Measurements from ENCODE around the gene MORN1.

Gene MORN1

DNA sequence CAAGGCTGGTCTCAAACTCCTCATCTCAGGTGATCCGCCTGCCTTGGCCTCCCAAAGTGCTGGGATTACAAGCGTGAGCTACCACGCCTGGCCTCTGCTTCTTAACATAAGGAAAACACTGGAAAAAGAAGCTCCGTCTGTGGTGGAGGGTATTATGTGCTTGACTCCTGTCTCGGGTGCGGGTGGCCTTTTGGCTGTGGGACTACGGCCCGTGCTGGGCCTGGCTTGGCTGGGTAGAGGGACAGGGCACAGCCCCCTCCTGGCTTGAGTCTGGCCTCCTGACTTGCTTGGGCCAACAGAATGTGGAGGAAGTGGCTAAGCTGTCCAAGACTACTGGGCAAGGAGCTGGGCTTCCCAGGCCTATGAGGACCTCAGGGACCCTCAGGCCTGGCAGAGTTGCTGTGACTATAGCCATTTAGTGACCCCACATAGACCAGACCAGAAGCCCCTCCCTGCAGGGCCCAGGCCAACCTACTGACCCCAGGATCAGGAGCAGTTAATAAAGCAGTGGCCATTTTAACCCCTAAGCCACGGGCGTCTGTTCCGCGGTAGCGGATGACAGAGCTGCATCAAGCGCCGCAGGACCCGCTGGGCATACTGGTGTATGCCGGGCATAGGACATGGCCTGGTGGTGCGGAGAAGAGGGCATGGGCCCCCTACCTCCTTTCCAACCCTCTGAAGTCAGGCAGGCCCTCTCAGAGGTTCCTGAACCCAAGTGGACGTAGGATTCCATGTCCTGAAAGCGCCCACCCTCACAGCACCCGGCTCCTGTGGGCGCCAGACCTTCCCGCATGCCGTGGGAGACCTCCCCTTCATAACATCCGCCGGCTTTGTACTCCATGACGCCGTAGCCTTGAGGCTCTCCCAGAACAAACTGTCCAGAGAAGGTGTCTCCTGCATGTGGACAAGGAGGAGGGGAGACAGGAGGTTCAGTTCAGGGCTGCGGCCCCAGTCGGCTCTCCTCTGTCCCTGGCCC, 4.4 kb downstream of the MORN1 start:
- no peak for DNase-seq (ENCODE audit: low read depth in 2 of 2)

DNA sequence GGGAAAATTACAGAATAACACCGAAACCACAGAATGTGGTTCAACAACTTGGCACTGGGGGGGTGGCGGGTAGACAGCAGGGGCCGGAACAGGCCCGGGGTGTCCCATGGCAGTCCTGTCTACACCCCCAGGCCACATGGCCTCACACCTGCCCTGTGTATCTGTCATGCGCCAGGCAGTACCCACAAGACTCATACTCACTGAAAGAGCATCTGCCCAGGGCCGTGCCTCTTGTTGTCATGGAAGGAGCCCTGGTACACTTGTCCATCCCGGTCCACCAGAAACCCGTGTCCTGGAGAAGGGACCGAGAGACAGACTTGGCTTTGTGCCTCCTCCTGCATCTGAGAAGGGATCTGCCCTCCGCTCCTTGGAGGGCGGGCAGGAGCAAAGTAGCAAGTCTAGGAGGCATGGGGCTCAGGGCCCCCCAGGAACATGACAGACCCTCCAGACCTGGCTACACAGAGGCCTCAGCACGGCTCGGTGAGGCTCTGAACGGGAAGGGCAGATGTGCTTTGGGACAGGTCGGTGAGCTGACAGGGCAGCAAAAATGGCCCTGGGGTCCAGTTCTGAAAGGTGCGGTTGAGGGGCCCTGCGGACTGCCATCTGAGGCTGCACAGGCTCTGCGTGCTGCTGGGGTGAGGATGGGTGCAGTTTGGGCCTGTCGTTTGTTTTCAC, 5.6 kb downstream of the MORN1 start:
- no peak for DNase-seq (ENCODE audit: low read depth in 2 of 2)

DNA sequence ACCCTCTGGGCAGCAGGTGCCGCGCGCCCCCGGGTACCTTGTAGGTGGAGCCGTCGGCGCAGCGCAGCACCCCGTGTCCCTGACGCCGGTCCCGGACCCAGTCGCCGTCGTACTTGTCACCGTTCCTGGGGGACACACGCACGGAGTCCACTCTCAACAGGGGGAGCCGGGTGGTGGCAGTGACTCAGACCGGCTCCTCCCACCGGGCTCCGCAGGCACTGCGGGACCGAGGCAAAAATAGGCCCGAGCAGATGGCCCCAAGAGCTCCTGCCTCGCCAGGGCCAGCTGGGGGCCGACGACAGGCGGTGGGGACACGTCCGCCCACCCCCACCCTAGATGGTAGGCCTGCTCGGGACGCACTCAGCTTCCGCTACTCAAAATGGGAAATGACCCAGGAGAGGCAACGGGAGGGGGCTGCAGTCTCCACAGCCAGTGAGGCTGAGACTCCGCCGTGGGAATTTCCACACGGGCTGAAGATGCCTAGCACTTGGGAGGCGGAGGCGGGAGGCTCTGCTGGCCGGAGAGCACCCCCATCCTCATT, 6.3 kb downstream of the MORN1 start:
- DNase-seq (ENCODE audit: low read depth in 2 of 2): no peak

DNA sequence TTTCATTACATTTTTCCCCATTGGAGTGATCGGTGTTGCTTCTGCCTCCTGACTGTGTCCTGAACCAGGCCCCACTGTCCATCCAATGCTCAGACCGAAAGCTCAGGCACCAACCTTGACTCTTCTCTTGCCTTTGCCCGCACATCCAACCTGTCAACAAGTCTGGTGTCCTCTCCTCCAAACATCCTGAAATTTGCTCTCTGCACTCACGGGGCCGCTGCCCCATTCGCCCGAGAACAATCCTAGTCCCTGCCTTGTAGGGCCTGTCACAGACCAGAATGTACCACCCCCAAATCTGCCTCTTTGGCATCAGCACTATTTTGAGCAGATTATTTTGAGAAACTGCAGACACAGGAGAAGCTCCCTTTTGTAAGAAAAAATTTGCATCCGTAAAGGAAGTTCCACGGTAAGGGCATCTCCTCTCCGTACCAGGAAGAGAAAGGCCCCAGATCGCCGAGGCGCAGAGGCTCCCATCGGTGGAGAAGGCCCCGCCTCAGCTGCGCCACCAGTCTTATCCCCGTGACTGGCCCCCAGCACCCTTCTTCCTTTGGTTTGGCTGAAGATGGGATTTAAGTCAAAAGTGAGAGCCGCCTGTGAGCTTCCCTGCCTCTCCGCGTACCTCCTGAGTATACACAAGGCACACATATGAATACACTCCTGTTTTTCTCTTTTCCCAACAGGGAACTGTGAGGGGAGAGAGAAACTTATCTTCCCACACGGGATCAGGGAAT, 7.1 kb downstream of the MORN1 start:
- DNase-seq (ENCODE audit: low read depth in 2 of 2): no peak

DNA sequence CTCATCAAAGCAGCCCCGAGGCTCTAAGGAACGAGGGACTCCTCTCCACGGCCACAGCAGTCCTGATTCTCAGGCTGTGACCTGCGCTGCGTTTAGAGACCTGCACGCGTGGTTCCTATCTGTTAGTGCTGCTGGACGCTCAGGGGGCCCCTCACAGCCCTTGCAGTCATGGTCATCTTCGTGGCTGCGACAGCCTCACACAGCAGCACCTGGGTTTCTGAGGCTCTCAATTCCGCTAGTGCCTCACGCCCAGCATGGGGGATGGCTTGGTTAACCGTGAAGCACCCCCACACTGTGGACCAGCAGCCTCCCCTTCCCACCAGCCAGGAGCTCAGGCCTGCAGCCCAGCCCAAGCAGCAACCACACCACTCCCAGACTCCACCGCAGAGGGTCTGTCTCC, 7.8 kb downstream of the MORN1 start:
- no peak for DNase-seq (ENCODE audit: low read depth in 2 of 2)

DNA sequence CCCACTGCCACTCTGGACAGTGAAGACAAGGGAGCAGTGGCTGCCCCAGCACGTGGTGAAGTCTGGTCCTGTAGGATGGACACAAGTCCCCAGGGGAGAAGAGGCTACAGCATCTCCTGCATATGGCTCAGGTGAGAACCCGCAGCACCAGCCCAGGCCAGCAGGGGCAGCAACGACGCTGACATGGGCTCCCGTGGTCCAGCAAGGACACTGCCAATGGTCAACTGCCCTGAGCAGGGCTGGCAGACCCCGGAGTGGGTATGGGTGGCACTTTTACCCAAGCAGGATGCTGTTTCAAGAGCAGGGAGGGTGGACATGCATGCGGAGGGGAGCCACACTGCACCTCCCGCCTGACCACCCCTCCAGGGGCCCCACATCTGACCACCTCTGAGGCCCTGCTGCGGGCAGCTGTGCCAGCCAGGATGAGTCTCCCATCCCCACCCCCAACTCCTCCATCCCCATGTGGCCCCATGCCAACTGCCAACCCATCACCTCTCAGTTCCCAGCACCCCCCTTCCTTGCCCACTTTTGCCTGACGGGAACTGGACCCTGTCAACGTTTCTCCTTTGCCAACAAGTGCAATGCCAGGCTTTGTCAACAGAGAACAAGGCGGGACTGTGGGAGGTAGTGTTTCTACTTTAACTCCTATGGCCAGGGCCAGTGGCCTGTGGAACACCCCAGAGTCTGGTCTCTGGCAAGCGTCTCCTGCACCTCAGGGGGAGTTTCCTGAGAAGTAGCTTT, 8.6 kb downstream of the MORN1 start:
- no peak for DNase-seq (ENCODE audit: low read depth in 2 of 2)

DNA sequence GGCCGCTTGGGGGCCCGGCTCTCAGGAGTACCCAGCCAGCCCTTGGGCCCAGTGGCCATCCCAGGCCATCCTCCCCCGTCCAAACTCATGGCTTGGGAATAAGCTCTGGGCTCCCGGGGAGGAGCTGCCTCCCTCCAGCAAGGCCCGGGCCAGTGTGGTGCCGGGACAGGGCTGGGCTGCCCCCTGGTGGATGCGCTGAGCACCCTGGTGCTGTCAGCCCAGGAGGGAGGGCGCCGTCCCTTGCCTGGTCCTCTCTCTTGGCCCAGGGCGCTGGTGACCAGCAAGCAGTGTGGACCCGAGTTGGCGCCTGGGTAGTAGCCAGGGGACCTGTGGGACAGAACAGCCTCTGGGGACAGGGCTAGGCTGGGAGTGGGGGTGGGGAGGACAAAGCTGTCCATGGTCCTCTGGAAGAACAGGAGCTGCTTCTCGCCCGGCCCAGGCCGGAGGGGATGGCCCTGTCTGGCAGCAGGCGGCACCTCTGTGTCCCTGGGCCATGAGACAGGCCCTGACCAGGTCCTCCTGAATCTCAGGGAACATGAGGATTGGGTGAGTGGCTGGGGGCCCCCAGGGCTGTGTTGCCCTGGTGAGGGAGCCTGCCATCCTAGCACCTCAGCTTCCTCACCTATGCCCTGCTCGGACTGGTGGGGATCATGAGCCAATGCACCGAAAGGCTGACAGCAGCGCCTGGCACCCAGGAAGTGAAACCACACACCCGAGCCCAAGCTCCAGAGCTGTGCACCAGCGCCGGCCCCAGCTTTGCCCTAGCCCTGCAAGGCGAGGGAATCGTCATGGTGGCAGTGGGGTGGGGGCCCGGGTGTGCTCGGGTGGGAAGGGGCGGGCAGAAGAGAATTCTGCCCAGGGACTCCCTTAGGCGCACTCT, 9.4 kb downstream of the MORN1 start:
- DNase-seq (ENCODE audit: low read depth in 2 of 2): peak; percentile 38 to 43

DNA sequence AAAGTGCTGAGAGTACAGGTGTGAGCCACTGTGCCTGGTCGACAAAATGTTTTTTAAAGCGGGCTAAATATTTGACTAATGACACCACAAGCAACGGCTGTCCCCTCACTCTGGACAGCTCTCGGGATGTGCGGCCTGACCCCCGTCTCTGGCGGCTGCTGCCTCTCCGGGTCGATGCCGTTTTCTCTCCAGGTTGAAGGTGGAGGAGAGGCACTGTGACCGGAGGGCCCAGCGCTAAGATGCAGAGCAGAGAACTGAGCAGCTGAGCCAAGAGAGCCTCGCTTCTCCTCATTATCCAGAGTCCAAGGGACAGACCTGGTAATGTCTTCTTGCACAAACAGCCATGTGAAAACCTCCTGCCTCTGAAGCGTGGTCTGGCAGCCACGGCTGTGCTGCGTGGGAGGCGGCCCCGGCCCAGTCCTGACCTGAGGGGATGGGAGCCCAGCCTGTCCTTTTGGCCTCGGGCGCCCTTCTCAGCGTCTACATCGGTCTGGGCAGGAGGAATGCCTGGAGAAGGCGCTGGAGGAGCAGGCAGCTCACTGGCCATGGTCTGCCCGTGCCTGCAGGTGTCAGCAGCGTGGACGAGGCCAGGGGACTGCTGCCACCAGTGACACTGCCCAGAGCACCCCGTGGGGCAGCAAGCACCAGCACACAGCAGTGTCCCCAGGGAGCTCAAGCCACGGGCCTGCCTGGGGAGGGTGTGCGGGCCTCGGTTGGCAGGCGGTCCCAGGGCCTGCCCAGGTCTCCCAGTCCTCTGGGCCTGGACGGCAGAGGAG, 10.3 kb downstream of the MORN1 start:
- DNase-seq (ENCODE audit: low read depth in 2 of 2): no peak

DNA sequence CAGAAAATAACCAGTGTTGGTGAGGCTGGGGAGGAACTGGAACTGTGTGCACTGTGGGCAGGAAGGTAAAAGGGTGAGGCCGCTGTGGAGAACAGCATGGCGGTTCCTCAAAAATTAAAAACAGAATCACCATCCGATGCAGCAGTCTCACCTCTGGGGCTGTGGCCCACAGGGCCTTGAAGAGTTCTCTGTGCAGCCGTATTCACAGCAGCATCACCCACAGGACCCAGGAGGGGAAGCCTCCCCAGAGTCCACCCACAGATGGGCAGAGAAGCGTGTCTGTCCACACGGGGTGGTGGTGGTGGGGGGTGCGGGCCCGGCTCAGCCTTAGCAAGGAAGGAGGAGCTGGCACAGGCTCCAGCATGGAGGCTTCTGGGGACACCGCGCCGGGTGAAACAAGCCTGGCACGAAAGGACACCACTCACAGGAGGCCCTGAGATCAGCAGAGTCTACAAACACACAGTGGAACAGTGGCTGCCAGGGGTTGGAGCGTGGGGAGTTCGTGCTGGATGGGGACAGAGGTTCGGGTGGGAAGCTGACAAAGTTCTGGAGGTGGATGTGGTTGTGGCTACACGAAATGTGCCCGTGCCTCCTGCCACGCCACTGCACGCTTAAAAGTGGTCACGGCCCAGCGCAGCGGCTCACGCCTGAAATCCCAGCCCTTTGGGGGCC, 11.5 kb downstream of the MORN1 start:
- DNase-seq (ENCODE audit: low read depth in 2 of 2): no peak

DNA sequence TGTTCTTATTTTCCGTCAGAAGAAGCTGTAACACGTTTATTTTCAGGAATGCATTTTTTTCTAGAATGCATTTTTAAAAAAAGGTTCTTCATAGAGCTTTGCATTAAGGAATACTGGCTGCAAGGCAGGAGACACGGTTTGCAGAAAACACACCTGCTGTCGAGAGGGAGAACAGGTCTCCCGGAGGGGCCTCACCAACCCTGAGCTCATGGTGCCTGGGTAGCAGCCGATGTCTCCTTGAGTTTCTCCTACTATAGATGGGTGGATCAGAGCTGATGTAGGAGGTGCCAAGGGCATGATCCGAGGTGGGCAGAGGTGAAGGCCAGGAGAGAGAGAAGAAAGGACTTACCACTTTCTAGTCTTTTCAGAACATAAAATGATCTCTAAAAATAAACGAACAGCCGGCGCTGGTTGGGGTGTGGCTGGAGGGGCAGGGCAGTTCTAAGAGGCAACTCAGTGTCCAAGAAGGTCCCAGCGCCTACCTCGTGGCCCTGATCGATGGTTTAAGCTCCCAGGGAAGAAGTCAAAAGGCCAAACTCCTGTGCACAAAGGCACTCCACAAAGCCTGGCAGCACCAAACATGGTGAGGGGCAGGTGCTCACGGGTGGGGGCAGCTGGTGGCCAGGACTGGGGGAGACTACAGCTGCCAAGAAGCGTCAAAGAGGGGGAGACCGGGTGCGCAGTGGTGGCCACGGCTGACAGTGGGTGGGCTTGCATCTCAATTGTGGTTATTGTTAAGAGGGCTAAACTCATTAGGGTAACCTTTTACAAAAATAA, 12.2 kb downstream of the MORN1 start:
- DNase-seq (ENCODE audit: low read depth in 2 of 2): no peak

DNA sequence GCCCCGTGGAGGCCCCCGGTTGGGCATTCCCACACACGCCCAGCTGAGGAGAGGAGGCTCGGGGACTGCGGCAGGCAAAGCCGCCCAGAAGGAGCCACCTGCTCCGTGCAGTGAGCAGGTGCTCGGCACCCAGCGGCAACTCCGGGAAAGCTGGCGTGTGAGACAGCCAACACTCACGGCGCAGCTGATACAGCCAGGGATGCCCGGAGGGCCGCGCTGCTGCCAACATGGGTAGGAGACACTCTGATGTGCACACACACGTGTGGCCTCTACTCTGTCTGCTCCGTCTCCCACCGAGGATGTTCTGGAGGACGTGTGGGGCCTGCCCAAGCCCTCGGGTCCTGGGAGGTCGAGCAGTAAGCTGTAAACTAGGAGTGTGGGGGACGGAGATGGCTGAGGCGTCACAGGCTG, 12.9 kb downstream of the MORN1 start:
- DNase-seq (ENCODE audit: low read depth in 2 of 2): no peak

DNA sequence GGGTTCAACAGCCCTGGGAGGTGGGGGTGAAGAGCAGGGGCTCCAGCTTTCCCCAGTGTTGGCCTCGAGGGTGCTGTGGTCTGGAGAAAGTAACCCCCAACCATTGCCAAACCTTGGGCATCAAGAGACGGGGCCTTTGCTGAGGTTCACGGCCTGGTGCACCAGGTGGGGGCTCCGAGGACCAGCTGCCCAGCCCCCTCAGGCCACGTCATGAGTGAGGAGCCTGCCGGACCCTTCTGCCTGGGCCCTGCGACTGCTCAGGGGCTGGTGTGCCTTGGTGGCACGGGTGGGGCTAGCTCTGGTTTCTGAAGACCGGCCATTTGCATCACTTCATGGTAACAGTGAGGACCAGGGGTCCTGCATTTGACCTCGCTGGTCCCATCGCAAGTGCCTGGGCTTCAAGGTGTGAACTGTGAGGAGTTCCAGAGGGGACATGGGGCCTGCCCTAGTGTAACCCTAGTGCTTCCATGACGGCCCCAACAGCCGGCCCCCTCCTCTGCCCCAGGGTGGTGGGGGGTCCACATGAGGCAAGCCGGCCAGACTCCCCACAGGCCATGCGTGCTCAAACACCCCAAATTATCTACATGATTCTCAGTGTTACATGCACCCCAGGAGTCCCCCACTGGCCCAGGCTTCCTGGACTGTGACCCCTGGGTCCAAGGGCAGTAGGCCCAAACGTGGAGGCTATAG, 13.5 kb downstream of the MORN1 start:
- DNase-seq (ENCODE audit: low read depth in 2 of 2): no peak

DNA sequence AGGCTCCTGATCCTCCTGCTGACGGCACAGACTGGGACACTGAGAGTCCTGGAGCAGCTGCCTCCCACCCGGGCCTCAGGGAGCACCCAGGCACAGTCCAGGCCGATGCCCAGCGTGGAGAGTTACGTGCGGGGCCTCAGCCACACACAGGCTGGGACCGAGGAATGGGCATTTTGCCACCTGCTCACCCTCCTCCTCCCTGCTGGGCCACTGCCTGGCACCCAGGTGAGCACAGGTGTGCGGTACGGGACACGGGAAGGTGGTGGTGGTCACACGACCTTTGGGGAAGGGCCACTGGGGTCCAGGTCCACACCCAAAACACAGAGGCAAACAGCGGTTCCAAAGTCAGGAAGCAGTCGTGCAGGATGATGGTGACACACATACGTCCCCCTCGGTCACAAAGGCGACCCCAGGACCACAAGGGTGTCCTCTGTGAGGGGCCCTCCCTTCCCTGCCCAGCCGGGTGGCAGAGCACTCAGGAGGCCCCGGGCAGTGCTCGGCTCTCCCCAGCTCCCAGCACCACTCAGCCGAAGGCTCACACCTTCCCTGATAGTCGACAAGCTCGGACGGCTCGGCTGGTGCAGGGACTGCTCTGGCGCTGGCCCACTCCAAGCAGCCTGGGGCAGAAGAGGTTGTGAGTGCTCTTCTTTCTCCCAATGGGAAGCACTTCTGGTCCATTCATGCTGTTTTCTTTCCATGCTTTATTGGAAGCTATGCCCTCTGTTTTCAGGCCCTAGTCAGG, 14.3 kb downstream of the MORN1 start:
- DNase-seq (ENCODE audit: low read depth in 2 of 2): no peak

DNA sequence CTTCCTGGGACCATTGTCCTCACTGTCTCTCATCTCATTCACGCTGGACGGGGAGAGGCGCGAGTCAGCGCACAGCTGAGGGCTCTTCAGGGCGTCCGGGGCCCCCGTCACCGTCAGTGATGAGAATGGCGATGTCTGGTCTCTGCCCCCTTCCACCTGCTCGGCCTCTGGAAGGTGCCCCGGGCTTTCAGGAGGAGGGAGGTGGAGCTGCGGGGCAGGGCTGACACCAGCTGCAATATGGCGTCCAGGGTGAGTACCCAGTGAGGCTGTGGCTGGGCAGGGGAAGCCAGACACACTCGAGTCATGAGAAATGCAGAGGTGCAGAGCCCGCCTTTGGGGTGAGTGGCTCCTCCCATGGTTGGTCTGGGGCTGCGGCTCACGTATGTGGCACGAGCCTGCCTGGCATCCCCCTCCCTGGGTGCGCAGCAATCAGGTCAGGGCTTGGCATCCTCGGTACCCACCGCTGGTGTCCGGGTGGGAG, 15.1 kb downstream of the MORN1 start:
- DNase-seq (ENCODE audit: low read depth in 2 of 2): no peak

DNA sequence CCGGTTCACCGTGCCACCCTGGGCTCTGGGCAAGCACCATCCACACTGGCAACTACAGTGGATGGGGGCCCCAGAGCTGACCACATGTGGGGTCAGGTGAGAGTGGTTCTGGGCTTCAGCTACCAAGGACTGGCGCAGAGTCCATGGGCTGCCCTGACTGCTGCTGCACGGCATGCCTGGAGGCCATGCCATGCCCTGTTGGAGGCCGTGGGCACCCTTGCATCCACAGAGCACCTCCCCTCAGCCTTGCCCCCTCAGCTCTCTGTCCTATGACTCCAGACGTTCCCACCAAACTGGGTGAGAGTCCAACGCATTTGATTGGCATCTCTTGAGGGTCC, 15.5 kb downstream of the MORN1 start:
- no peak for DNase-seq (ENCODE audit: low read depth in 2 of 2)

DNA sequence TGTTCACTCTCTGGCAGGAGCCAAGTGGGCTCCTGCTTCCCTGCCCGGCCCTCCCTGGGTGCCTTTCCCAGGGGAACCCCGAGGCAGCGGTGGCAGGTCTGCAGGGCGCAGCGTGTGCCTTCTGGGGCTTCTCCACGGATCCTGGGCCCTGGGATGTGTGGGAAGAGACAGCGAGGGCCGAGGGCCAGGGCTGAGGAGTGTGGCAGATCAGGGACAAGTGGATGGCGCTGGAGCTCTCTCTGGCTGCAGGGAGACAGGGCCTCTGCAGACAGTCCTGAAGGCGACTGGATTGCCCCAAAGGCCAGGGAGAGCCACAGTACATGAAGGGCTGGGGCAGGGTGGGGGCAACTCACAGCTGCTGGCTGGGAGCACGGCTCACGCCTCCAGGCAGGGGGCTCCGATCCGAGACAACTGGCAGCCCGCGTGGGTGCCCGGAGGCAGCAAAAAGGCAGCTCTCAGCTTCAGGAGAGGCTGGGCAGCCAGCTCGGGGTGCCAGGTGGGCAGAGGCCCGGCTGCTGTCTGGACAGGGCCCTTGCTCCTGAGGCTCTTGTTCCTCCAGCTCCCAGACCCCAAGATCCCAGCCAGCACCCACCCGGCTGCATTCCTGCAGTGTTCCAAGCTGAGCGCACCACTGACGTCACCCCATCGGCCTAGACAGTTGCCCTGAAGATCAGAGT, 16.0 kb downstream of the MORN1 start:
- DNase-seq (ENCODE audit: low read depth in 2 of 2): no peak
